ENCODE data around the gene RCAN2. TPM values are rescaled to one million over a fixed set of nuclear protein-coding genes. Genes with fewer than 3 reads are reported as not detected.

The RCAN2 gene
- total and polyA plus RNA-seq, 7 experiments from 2014 or later = 1.0 TPM; not detected in 6

GRCh38 chr6:46293641-46294316 is 197.5 kb downstream of the RCAN2 start:
- Histone ChIP-seq H3K27ac (ENCODE audit: low read depth, low read length) (no peak overlapping the region), H3K4me1 (ENCODE audit: control insufficient read depth in 2 of 2, insufficient read depth in 2 of 2, low read length in 2 of 2) (no peaks in the 10 kb centered on the region), H3K4me3 (ENCODE audit: low read length) (no peak overlapping the region), H3K9me3 (ENCODE audit: control insufficient read depth in 2 of 3, low read length in 3 of 3) (no peaks in the 10 kb centered on the region), H3K36me3 (ENCODE audit: control insufficient read depth in 2 of 3, insufficient read depth in 3 of 3, low read length in 3 of 3) (no peaks in the 10 kb centered on the region), H3K27me3 (ENCODE audit: control insufficient read depth in 2 of 2, insufficient read depth in 2 of 2, low read length in 2 of 2) (no peaks in the 10 kb centered on the region)
- H3K4me3 Mint-ChIP-seq = no peak overlapping the region
- POLR2A ChIA-PET = no interaction called here
- H3K9me3 Mint-ChIP-seq = peaks cover 0 to 1% (median 0%) of the 10 kb centered on the region in 11 donors
- ATAC-seq (no peak), DNase-seq (no peak)
- no peaks in the 10 kb centered on the region for H3K4me1 Mint-ChIP-seq
- no peaks in the 10 kb centered on the region for H3K36me3 Mint-ChIP-seq
- peaks cover 13 to 52% (median 38%) of the 10 kb centered on the region in 5 donors for H3K27me3 Mint-ChIP-seq
- intact Hi-C loops (cut with micrococcal nuclease) = no loop called here
- CTCF ChIA-PET = no interaction called here
- no peak overlapping the region for H3K27ac Mint-ChIP-seq

- no peaks in the 10 kb centered on the region for H3K27me3 ChIP-seq (ENCODE audit: control insufficient read depth in 2 of 2, insufficient read depth in 2 of 2, low read length in 2 of 2)
- H3K36me3 ChIP-seq (ENCODE audit: control insufficient read depth in 2 of 3, insufficient read depth in 3 of 3, low read length in 3 of 3) = no peaks in the 10 kb centered on the region
- H3K27ac Mint-ChIP-seq = no peak overlapping the region
- peaks cover 0 to 1% (median 0%) of the 10 kb centered on the region in 11 donors for H3K9me3 Mint-ChIP-seq
- no peaks in the 10 kb centered on the region for H3K4me1 ChIP-seq (ENCODE audit: control insufficient read depth in 2 of 2, insufficient read depth in 2 of 2, low read length in 2 of 2)
- ATAC-seq (no peak), DNase-seq (no peak)
- H3K4me3 ChIP-seq (ENCODE audit: low read length) = no peak overlapping the region
- intact Hi-C loops (cut with micrococcal nuclease) = no loop called here
- ChIA-PET CTCF (no interaction called here), POLR2A (no interaction called here)
- no peak overlapping the region for H3K27ac ChIP-seq (ENCODE audit: low read depth, low read length)
- no peaks in the 10 kb centered on the region for H3K4me1 Mint-ChIP-seq
- H3K9me3 ChIP-seq (ENCODE audit: control insufficient read depth in 2 of 3, low read length in 3 of 3) = no peaks in the 10 kb centered on the region
- H3K27me3 Mint-ChIP-seq = peaks cover 13 to 57% (median 40%) of the 10 kb centered on the region in 5 donors
- H3K36me3 Mint-ChIP-seq = no peaks in the 10 kb centered on the region
- no peak overlapping the region for H3K4me3 Mint-ChIP-seq
Measured at GRCh38 chr6:46291880-46292279, 199.4 kb downstream of the RCAN2 start.

DNA sequence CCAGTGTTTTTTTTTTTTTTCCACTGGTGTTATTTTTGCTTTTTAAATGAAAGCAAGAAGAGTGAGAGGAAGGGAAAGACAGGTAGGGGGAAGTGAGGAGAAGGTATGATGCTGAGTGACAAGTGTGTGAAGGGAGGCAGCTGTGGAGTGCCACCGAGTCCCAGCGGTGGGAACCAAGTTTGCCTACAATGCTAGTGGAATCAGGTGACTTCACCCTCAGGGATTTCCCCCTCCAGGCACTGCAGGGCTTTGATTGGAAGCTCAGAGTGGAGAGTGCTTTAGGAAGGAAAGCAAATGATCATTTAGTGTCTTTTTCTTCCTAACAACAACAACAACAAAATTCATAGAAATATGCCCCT is 200.0 kb downstream of the RCAN2 start:
- H3K36me3 Mint-ChIP-seq = no peaks in the 10 kb centered on the region
- H3K9me3 ChIP-seq (ENCODE audit: control insufficient read depth in 2 of 3, low read length in 3 of 3) = no peaks in the 10 kb centered on the region
- H3K9me3 Mint-ChIP-seq = peaks cover 0 to 1% (median 0%) of the 10 kb centered on the region in 11 donors
- ChIA-PET CTCF (no interaction called here), POLR2A (no interaction called here)
- DNase-seq (no peak), ATAC-seq (no peak)
- H3K27me3 ChIP-seq (ENCODE audit: control insufficient read depth in 2 of 2, insufficient read depth in 2 of 2, low read length in 2 of 2) = no peaks in the 10 kb centered on the region
- no peak overlapping the region for H3K27ac Mint-ChIP-seq
- H3K27me3 Mint-ChIP-seq = peaks cover 17 to 57% (median 41%) of the 10 kb centered on the region in 5 donors
- H3K4me1 Mint-ChIP-seq = no peaks in the 10 kb centered on the region
- no peaks in the 10 kb centered on the region for H3K36me3 ChIP-seq (ENCODE audit: control insufficient read depth in 2 of 3, insufficient read depth in 3 of 3, low read length in 3 of 3)
- intact Hi-C loops (cut with micrococcal nuclease) = no loop called here
- no peak overlapping the region for H3K4me3 Mint-ChIP-seq
- H3K4me1 ChIP-seq (ENCODE audit: control insufficient read depth in 2 of 2, insufficient read depth in 2 of 2, low read length in 2 of 2) = no peaks in the 10 kb centered on the region
- no peak overlapping the region for H3K27ac ChIP-seq (ENCODE audit: low read depth, low read length)
- no peak overlapping the region for H3K4me3 ChIP-seq (ENCODE audit: low read length)

DNA sequence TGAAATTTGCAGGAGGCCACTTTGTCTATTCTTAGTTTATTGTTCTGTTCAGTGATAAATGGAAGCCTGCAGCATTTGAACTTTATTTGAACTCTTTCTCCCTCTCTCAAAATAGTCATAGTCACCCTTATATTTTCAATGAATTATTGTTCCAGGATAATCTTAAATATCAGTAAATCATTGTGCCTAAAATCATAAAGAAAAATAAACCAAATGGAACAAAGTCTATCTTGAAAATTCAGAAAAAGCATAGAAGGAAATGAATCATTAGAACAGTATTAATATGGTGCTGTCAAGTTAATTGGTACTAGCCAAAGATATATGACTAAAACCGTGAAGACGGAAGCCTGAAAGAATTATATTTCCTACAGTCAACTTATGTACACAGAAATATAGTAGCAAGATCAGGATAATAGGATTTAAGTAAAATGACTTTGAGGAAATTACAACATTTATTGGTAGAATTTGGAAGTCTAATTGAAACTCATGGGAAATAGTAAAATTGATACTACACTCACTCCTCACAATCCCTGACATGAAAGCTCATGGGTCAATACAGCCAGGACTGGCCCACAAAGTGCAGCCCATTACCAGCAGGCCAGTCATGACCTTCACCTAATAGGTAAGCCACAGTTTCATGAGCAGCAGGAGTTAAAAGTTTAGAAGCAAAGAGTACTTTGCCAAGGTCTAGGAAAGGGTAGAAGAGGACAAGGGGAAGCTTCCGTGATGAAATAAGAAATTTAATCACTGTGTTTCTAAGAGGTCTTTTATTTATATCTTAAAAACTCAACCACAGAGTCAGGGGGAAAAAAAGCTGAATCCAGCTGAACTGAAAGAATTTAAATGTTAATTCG is 200.6 kb downstream of the RCAN2 start:
- ChIA-PET CTCF (no interaction called here), POLR2A (no interaction called here)
- intact Hi-C loops (cut with micrococcal nuclease) = no loop called here
- ATAC-seq (no peak), DNase-seq (no peak)
- peaks cover 18 to 55% (median 40%) of the 10 kb centered on the region in 5 donors for H3K27me3 Mint-ChIP-seq
- H3K4me3 ChIP-seq (ENCODE audit: low read length) = no peak overlapping the region
- no peak overlapping the region for H3K27ac ChIP-seq (ENCODE audit: low read depth, low read length)
- H3K9me3 ChIP-seq (ENCODE audit: control insufficient read depth in 2 of 3, low read length in 3 of 3) = no peaks in the 10 kb centered on the region
- no peaks in the 10 kb centered on the region for H3K4me1 Mint-ChIP-seq
- peaks cover 0 to 1% (median 0%) of the 10 kb centered on the region in 11 donors for H3K9me3 Mint-ChIP-seq
- H3K27me3 ChIP-seq (ENCODE audit: control insufficient read depth in 2 of 2, insufficient read depth in 2 of 2, low read length in 2 of 2) = no peaks in the 10 kb centered on the region
- H3K27ac Mint-ChIP-seq = no peak overlapping the region
- no peaks in the 10 kb centered on the region for H3K36me3 ChIP-seq (ENCODE audit: control insufficient read depth in 2 of 3, insufficient read depth in 3 of 3, low read length in 3 of 3)
- no peak overlapping the region for H3K4me3 Mint-ChIP-seq
- no peaks in the 10 kb centered on the region for H3K4me1 ChIP-seq (ENCODE audit: control insufficient read depth in 2 of 2, insufficient read depth in 2 of 2, low read length in 2 of 2)
- no peaks in the 10 kb centered on the region for H3K36me3 Mint-ChIP-seq

GRCh38 chr6:46289898-46290297 is 201.4 kb downstream of the RCAN2 start:
- Mint-ChIP-seq H3K27me3 (peaks cover 15 to 48% (median 33%) of the 10 kb centered on the region in 5 donors), H3K36me3 (no peaks in the 10 kb centered on the region)

GRCh38 chr6:46288835-46289234 is 202.4 kb downstream of the RCAN2 start:
- CTCF ChIA-PET = interaction anchor here (0.9 kb wide), 1 partner anchor 13 kb away, joined by 3 read pairs; no protein-coding TSS in a partner anchor
- Mint-ChIP-seq H3K27ac (no peak overlapping the region), H3K9me3 (no peaks in the 10 kb centered on the region), H3K27me3 (peaks cover 12 to 43% (median 31%) of the 10 kb centered on the region in 5 donors), H3K36me3 (no peaks in the 10 kb centered on the region), H3K4me3 (no peak overlapping the region), H3K4me1 (no peaks in the 10 kb centered on the region)
- H3K4me1 ChIP-seq (ENCODE audit: control insufficient read depth in 2 of 2, insufficient read depth in 2 of 2, low read length in 2 of 2) = no peaks in the 10 kb centered on the region
- DNase-seq (no peak), ATAC-seq (no peak)
- no peaks in the 10 kb centered on the region for H3K36me3 ChIP-seq (ENCODE audit: control insufficient read depth in 2 of 3, insufficient read depth in 3 of 3, low read length in 3 of 3)
- H3K27ac ChIP-seq (ENCODE audit: low read depth, low read length) = no peak overlapping the region
- H3K9me3 ChIP-seq (ENCODE audit: control insufficient read depth in 2 of 3, low read length in 3 of 3) = no peaks in the 10 kb centered on the region
- intact Hi-C loops (cut with micrococcal nuclease) = no loop called here
- H3K4me3 ChIP-seq (ENCODE audit: low read length) = no peak overlapping the region
- no peaks in the 10 kb centered on the region for H3K27me3 ChIP-seq (ENCODE audit: control insufficient read depth in 2 of 2, insufficient read depth in 2 of 2, low read length in 2 of 2)
- POLR2A ChIA-PET = no interaction called here

More at GRCh38 chr6:46289898-46290297, 201.4 kb downstream of the RCAN2 start:
- no peaks in the 10 kb centered on the region for H3K9me3 Mint-ChIP-seq
- Histone ChIP-seq H3K9me3 (ENCODE audit: control insufficient read depth in 2 of 3, low read length in 3 of 3) (no peaks in the 10 kb centered on the region), H3K36me3 (ENCODE audit: control insufficient read depth in 2 of 3, insufficient read depth in 3 of 3, low read length in 3 of 3) (no peaks in the 10 kb centered on the region), H3K27me3 (ENCODE audit: control insufficient read depth in 2 of 2, insufficient read depth in 2 of 2, low read length in 2 of 2) (no peaks in the 10 kb centered on the region), H3K4me3 (ENCODE audit: low read length) (no peak overlapping the region), H3K4me1 (ENCODE audit: control insufficient read depth in 2 of 2, insufficient read depth in 2 of 2, low read length in 2 of 2) (no peaks in the 10 kb centered on the region), H3K27ac (ENCODE audit: low read depth, low read length) (no peak overlapping the region)
- ATAC-seq (no peak), DNase-seq (no peak)
- intact Hi-C loops (cut with micrococcal nuclease) = no loop called here
- H3K4me1 Mint-ChIP-seq = no peaks in the 10 kb centered on the region
- H3K4me3 Mint-ChIP-seq = no peak overlapping the region
- POLR2A ChIA-PET = no interaction called here
- CTCF ChIA-PET = no interaction called here
- no peak overlapping the region for H3K27ac Mint-ChIP-seq

Data from naive thymus-derived CD4-positive, alpha-beta T cell (primary cell).